Mesenchymal stem cell (in vitro differentiated cells and primary cell): ENCODE data around the gene PDGFD.

Experiments used
- DNase-seq: peaks from one replicate; pipeline ENCODE4 v3.0.0-alpha.2; 2013
- H2AFZ ChIP-seq: one replicate; pipeline ENCODE4 v1.6.1; 2013; ENCODE audit warnings: low read depth, mild to moderate bottlenecking, control low read depth, inconsistent platforms, low read length, moderate library complexity
- H2AK5ac ChIP-seq: 2 replicates; pipeline ENCODE4 v1.6.1; 2013; ENCODE audit warnings: low read length, moderate library complexity, mild to moderate bottlenecking, inconsistent platforms; ENCODE audit not compliant: severe bottlenecking
- H2BK120ac ChIP-seq: one replicate; pipeline ENCODE4 v1.6.1; 2013; ENCODE audit warnings: low read depth, mild to moderate bottlenecking, inconsistent platforms, low read length, moderate library complexity
- H2BK12ac ChIP-seq, 2 experiments: one replicate each; pipeline ENCODE4 v1.6.1; 2013; ENCODE audit warnings: inconsistent platforms in 2 of 2, low read length in 2 of 2, mild to moderate bottlenecking in 2 of 2, moderate library complexity in 2 of 2, control low read depth in 1 of 2
- H2BK15ac ChIP-seq: one replicate; pipeline ENCODE4 v1.6.1; 2013; ENCODE audit warnings: mild to moderate bottlenecking, low read depth, inconsistent platforms; ENCODE audit not compliant: poor library complexity, severe bottlenecking
- H2BK5ac ChIP-seq: 2 replicates; pipeline ENCODE4 v1.6.1; 2013; ENCODE audit warnings: low read depth, mild to moderate bottlenecking, low read length, control low read depth, inconsistent platforms; ENCODE audit not compliant: poor library complexity, severe bottlenecking
- H3K14ac ChIP-seq, 2 experiments: one replicate each; pipeline ENCODE4 v1.6.1; 2013; ENCODE audit warnings: inconsistent platforms in 2 of 2, low read length in 2 of 2, control low read depth in 1 of 2, mild to moderate bottlenecking in 1 of 2, moderate library complexity in 1 of 2
- H3K18ac ChIP-seq, 2 experiments: one replicate each; pipeline ENCODE4 v1.6.1; 2013; ENCODE audit warnings: inconsistent platforms in 2 of 2, low read length in 2 of 2, control low read depth in 1 of 2, low read depth in 1 of 2, mild to moderate bottlenecking in 1 of 2
- H3K23ac ChIP-seq, 2 experiments: one replicate each; pipeline ENCODE4 v1.6.1; 2013; ENCODE audit warnings: inconsistent platforms in 2 of 2, low read length in 2 of 2, mild to moderate bottlenecking in 2 of 2, moderate library complexity in 2 of 2, control low read depth in 1 of 2
- H3K27ac ChIP-seq: 2 replicates; pipeline ENCODE4 v1.5.1; 2013; ENCODE audit warnings: mild to moderate bottlenecking, moderate library complexity, low read length, control low read depth, inconsistent platforms; ENCODE audit not compliant: poor library complexity, severe bottlenecking
- H3K27me3 ChIP-seq, 2 experiments: 2 replicates each; pipeline versions ENCODE4 v1.6.1 to v1.7.0; 2013; ENCODE audit warnings: low read length in 2 of 2, mild to moderate bottlenecking in 2 of 2, moderate library complexity in 2 of 2, control low read depth in 1 of 2, inconsistent platforms in 1 of 2; ENCODE audit not compliant: control insufficient read depth in 1 of 2, insufficient read depth in 1 of 2
- H3K36me3 ChIP-seq, 2 experiments: 2 replicates each; pipeline versions ENCODE4 v1.6.1 to v1.7.0; 2013; ENCODE audit warnings: low read length in 2 of 2, control low read depth in 1 of 2, inconsistent platforms in 1 of 2, low read depth in 1 of 2, mild to moderate bottlenecking in 1 of 2; ENCODE audit not compliant: insufficient read depth in 2 of 2, control insufficient read depth in 1 of 2
- H3K4ac ChIP-seq, 2 experiments: one replicate each; pipeline ENCODE4 v1.6.1; 2013; ENCODE audit warnings: inconsistent platforms in 2 of 2, low read length in 2 of 2, mild to moderate bottlenecking in 2 of 2, moderate library complexity in 2 of 2, control low read depth in 1 of 2, low read depth in 1 of 2
- H3K4me1 ChIP-seq: 2 replicates; pipeline ENCODE4 v1.6.1; 2013; ENCODE audit warnings: low read depth, low read length, control low read depth; ENCODE audit not compliant: control insufficient read depth, insufficient read depth
- H3K4me2 ChIP-seq: 2 replicates; pipeline ENCODE4 v1.6.1; 2013; ENCODE audit warnings: low read length, mild to moderate bottlenecking, inconsistent platforms; ENCODE audit not compliant: poor library complexity, severe bottlenecking
- H3K4me3 ChIP-seq, 2 experiments: 2 replicates each; pipeline versions ENCODE4 v1.5.1 to v1.7.0; 2013; ENCODE audit warnings: low read length in 2 of 2, mild to moderate bottlenecking in 2 of 2, control low read depth in 1 of 2, low read depth in 1 of 2; ENCODE audit not compliant: insufficient read depth in 1 of 2
- H3K79me1 ChIP-seq: replicated peaks from 2 replicates; pipeline ENCODE4 v1.6.1; 2013; ENCODE audit warnings: mild to moderate bottlenecking, control low read depth, low read length, inconsistent platforms; ENCODE audit not compliant: poor library complexity, severe bottlenecking
- H3K9ac ChIP-seq: 2 replicates; pipeline ENCODE4 v1.7.0; 2013; ENCODE audit warnings: mild to moderate bottlenecking, low read length, moderate library complexity
- H3K9me3 ChIP-seq: 2 replicates; pipeline ENCODE4 v1.7.0; 2013; ENCODE audit warnings: mild to moderate bottlenecking, low read length; ENCODE audit not compliant: control insufficient read depth
- H4K8ac ChIP-seq: one replicate; pipeline ENCODE4 v1.6.1; 2013; ENCODE audit warnings: inconsistent platforms, mild to moderate bottlenecking, low read length, moderate library complexity
- H4K91ac ChIP-seq: one replicate; pipeline ENCODE4 v1.6.1; 2013; ENCODE audit warnings: mild to moderate bottlenecking, low read length, inconsistent platforms
- WGBS: methylation state at CpG from one replicate; pipeline ENCODE4 v1.1.7; 2013; ENCODE audit warnings: mixed read lengths; 5-methylcytosine and 5-hydroxymethylcytosine counted together

Gene PDGFD

GRCh38 chr11:103871923-103872551, 291.9 kb downstream of the PDGFD start:
- Histone ChIP-seq H3K4me2 (no peak overlapping the region), H3K36me3 (no peaks in the 10 kb centered on the region), H3K23ac (no peak overlapping the region), H3K9me3 (no peaks in the 10 kb centered on the region), H2BK120ac (no peak overlapping the region), H2BK12ac (no peak overlapping the region), H4K8ac (no peak overlapping the region), H4K91ac (no peak overlapping the region), H3K4me3 (no peak overlapping the region), H2AFZ (no peak overlapping the region), H3K4me1 (no peaks in the 10 kb centered on the region), H2BK15ac (no peak overlapping the region), H3K14ac (no peak overlapping the region), H3K27ac (no peak overlapping the region), H2BK5ac (no peak overlapping the region), H3K9ac (no peak overlapping the region), H2AK5ac (no peak overlapping the region), H3K4ac (no peak overlapping the region), H3K27me3 (no peaks in the 10 kb centered on the region), H3K18ac (no peak overlapping the region), H3K79me1 (no peaks in the 10 kb centered on the region)
- WGBS: 81% methylated on average over 5 of the region's 6 CpGs
- no peak for DNase-seq

GRCh38 chr11:103870821-103871309, 293.1 kb downstream of the PDGFD start:
- Histone ChIP-seq H4K8ac (no peak overlapping the region), H2BK120ac (no peak overlapping the region), H3K4me1 (no peaks in the 10 kb centered on the region), H3K9ac (no peak overlapping the region), H3K79me1 (no peaks in the 10 kb centered on the region), H3K27me3 (no peaks in the 10 kb centered on the region), H3K36me3 (no peaks in the 10 kb centered on the region), H3K4me2 (no peak overlapping the region), H2AK5ac (no peak overlapping the region), H2AFZ (no peak overlapping the region), H2BK12ac (no peak overlapping the region), H3K18ac (no peak overlapping the region), H3K4ac (no peak overlapping the region), H3K9me3 (no peaks in the 10 kb centered on the region), H2BK15ac (no peak overlapping the region), H3K4me3 (no peak overlapping the region), H3K23ac (no peak overlapping the region), H3K27ac (no peak overlapping the region), H4K91ac (no peak overlapping the region), H3K14ac (no peak overlapping the region), H2BK5ac (no peak overlapping the region)
- WGBS: 86% methylated on average over 2 of the region's 7 CpGs
- DNase-seq: no peak

GRCh38 chr11:103867481-103867880, 296.5 kb downstream of the PDGFD start:
- 95% methylated on average over 3 of the region's 4 CpGs for WGBS
- no peak overlapping the region for H2AFZ ChIP-seq

GRCh38 chr11:103863497-103863896, 300.4 kb downstream of the PDGFD start:
- Histone ChIP-seq H2AFZ (no peak overlapping the region), H3K36me3 (no peaks in the 10 kb centered on the region), H3K23ac (no peak overlapping the region), H3K79me1 (no peaks in the 10 kb centered on the region), H3K9ac (no peak overlapping the region), H3K18ac (no peak overlapping the region), H2BK12ac (no peak overlapping the region), H3K27me3 (no peaks in the 10 kb centered on the region), H3K9me3 (no peaks in the 10 kb centered on the region), H4K8ac (no peak overlapping the region), H3K27ac (no peak overlapping the region), H3K4me1 (no peaks in the 10 kb centered on the region), H3K4ac (no peak overlapping the region), H3K4me2 (no peak overlapping the region), H3K4me3 (no peak overlapping the region), H2BK15ac (no peak overlapping the region), H4K91ac (no peak overlapping the region), H3K14ac (no peak overlapping the region), H2BK120ac (no peak overlapping the region), H2BK5ac (no peak overlapping the region), H2AK5ac (no peak overlapping the region)
- peak; percentile 24 for DNase-seq
- WGBS: 87% methylated on average over 3 of the region's 3 CpGs

More at GRCh38 chr11:103867481-103867880, 296.5 kb downstream of the PDGFD start:
- no peak overlapping the region for H3K4ac ChIP-seq
- H3K27ac ChIP-seq: no peak overlapping the region
- no peak overlapping the region for H2BK12ac ChIP-seq
- no peak overlapping the region for H2BK5ac ChIP-seq
- no peak overlapping the region for H2BK15ac ChIP-seq
- H3K9ac ChIP-seq: no peak overlapping the region
- no peak overlapping the region for H2AK5ac ChIP-seq
- no peaks in the 10 kb centered on the region for H3K27me3 ChIP-seq
- H3K4me1 ChIP-seq: no peaks in the 10 kb centered on the region
- no peak for DNase-seq
- H3K4me2 ChIP-seq: no peak overlapping the region
- H3K4me3 ChIP-seq: no peak overlapping the region
- H3K9me3 ChIP-seq: no peaks in the 10 kb centered on the region
- H3K14ac ChIP-seq: no peak overlapping the region
- H3K36me3 ChIP-seq: no peaks in the 10 kb centered on the region
- no peak overlapping the region for H3K18ac ChIP-seq
- H4K91ac ChIP-seq: no peak overlapping the region
- H2BK120ac ChIP-seq: no peak overlapping the region
- no peak overlapping the region for H4K8ac ChIP-seq
- H3K79me1 ChIP-seq: no peaks in the 10 kb centered on the region
- no peak overlapping the region for H3K23ac ChIP-seq
